ENCODE data around the gene SCN1B. TPM values are rescaled to one million over a fixed set of nuclear protein-coding genes. Genes with fewer than 3 reads are reported as not detected.

The SCN1B gene
- total and polyA plus RNA-seq, 8 donors, result 0.82 to 9.7 (median 1.1) TPM

GRCh38 chr19:34998777-34999497 is 31.3 kb upstream of the SCN1B start:
- H3K9me3 ChIP-seq, result no peaks in the 10 kb centered on the region
- peaks cover 0 to 8% of the 10 kb centered on the region in 2 donors for H3K36me3 ChIP-seq
- no peaks in the 10 kb centered on the region for H3K27me3 ChIP-seq
- intact Hi-C loops (cut with DNase I), result no loop called here
- no peak for TF ChIP-seq CTCF (IDR thresholded peaks at IDR 0.05)
- H3K4me1 ChIP-seq, result peaks cover 32 to 87% of the 10 kb centered on the region in 2 donors
- DNase-seq, result no peak
- peak overlapping the region; percentile 84 to 94 for H3K4me3 ChIP-seq
- H3K27ac ChIP-seq, result peak overlapping the region; percentile 97 to 99
- no peak for ATAC-seq

GRCh38 chr19:34999498-35000337 is 30.6 kb upstream of the SCN1B start, which contains the start of gene GRAMD1A:
TSS of gene GRAMD1A (plus strand) at chr19:35000323. CDS start at chr19:35000479, 156 bp downstream.
- ATAC-seq (peak; percentile 84), DNase-seq (peak; percentile 80 to 99 (median 91))
- peak within 1 kb of the TSS; percentile 84 to 94 for H3K4me3 ChIP-seq
- H3K27me3 ChIP-seq, result no peaks in the 10 kb centered on the region
- intact Hi-C loops (cut with DNase I), result no loop called here
- H3K36me3 ChIP-seq, result peaks cover 0 to 13% of the 10 kb centered on the region in 2 donors
- peaks cover 37 to 88% of the 10 kb centered on the region in 2 donors for H3K4me1 ChIP-seq
- H3K27ac ChIP-seq, result peak within 1 kb of the TSS; percentile 97 to 99
- TF ChIP-seq CTCF (IDR thresholded peaks at IDR 0.05), result no peak
- no peaks in the 10 kb centered on the region for H3K9me3 ChIP-seq

GRCh38 chr19:35000338-35000646 is 30.0 kb upstream of the SCN1B start:
- Histone ChIP-seq H3K9me3 (no peaks in the 10 kb centered on the region), H3K27ac (peak overlapping the region; percentile 97 to 99), H3K27me3 (no peaks in the 10 kb centered on the region), H3K4me3 (peak overlapping the region; percentile 84 to 94), H3K4me1 (peaks cover 35 to 88% of the 10 kb centered on the region in 2 donors), H3K36me3 (peaks cover 0 to 15% of the 10 kb centered on the region in 2 donors)
- TF ChIP-seq CTCF (IDR thresholded peaks at IDR 0.05), result no peak
- DNase-seq (no peak), ATAC-seq (no peak)
- intact Hi-C loops (cut with DNase I), result no loop called here

- no peaks in the 10 kb centered on the region for H3K27me3 ChIP-seq
- DNase-seq (peak in 2 of 4 donors; percentile 47 to 86), ATAC-seq (peak; percentile 0)
- intact Hi-C loops (cut with DNase I), result no loop called here
- peaks cover 0 to 20% of the 10 kb centered on the region in 2 donors for H3K36me3 ChIP-seq
- peak overlapping the region; percentile 84 to 94 for H3K4me3 ChIP-seq
- no peaks in the 10 kb centered on the region for H3K9me3 ChIP-seq
- no peak for TF ChIP-seq CTCF (IDR thresholded peaks at IDR 0.05)
- peak overlapping the region; percentile 97 to 99 for H3K27ac ChIP-seq
- peaks cover 40 to 89% of the 10 kb centered on the region in 2 donors for H3K4me1 ChIP-seq
Observed at GRCh38 chr19:35000647-35001501, 29.4 kb upstream of the SCN1B start.
